Aorta (tissue), 5 donors: ENCODE data around the gene PDZRN4. TPM values are rescaled to one million over a fixed set of nuclear protein-coding genes. Genes with fewer than 3 reads are reported as not detected.

Source experiments
- ATAC-seq: fragments of 200-7000 bp; cut with Tn5 transposase; one replicate; pipeline ENCODE4 v1.9.1; 2022; ENCODE audit warnings: moderate library complexity; ENCODE audit not compliant: low FRiP score
- DNase-seq, 2 donors: peaks; one replicate each; pipeline ENCODE4 v3.0.0-alpha.2; 2020
- H3K27ac ChIP-seq, 2 donors: one replicate each; pipeline ENCODE4 v1.5.1; 2013; ENCODE audit warnings: low read length in 2 of 2, mild to moderate bottlenecking in 2 of 2, moderate library complexity in 2 of 2, control low read depth in 1 of 2, inconsistent platforms in 1 of 2, low read depth in 1 of 2
- H3K27me3 ChIP-seq, 2 donors: one replicate each; pipeline ENCODE4 v1.6.1; 2013; ENCODE audit warnings: control low read depth in 1 of 2, low read length in 1 of 2, mild to moderate bottlenecking in 1 of 2, moderate library complexity in 1 of 2; ENCODE audit not compliant: insufficient read depth in 2 of 2, control insufficient read depth in 1 of 2
- H3K36me3 ChIP-seq, 2 donors: one replicate each; pipeline ENCODE4 v1.6.1; 2013; ENCODE audit warnings: control low read depth in 1 of 2, low read length in 1 of 2, mild to moderate bottlenecking in 1 of 2; ENCODE audit not compliant: insufficient read depth in 2 of 2, control insufficient read depth in 1 of 2
- H3K4me1 ChIP-seq, 2 donors: one replicate each; pipeline ENCODE4 v1.6.1; 2013; ENCODE audit warnings: low read length in 2 of 2, control low read depth in 1 of 2, mild to moderate bottlenecking in 1 of 2, moderate library complexity in 1 of 2; ENCODE audit not compliant: insufficient read depth in 2 of 2, control insufficient read depth in 1 of 2
- H3K4me3 ChIP-seq, 2 donors: one replicate each; pipeline ENCODE4 v1.5.1; 2013; ENCODE audit warnings: low read length in 2 of 2, control low read depth in 1 of 2, mild to moderate bottlenecking in 1 of 2
- H3K9me3 ChIP-seq: one replicate; pipeline ENCODE4 v1.6.1; 2013; ENCODE audit warnings: mild to moderate bottlenecking, low read length; ENCODE audit not compliant: control insufficient read depth
- WGBS, 2 donors: extraction: QIAGEN DNeasy Blood & Tissue Kit; methylation state at CpG; one replicate each; pipeline ENCODE4 v1.1.7; 2013; 5-methylcytosine and 5-hydroxymethylcytosine counted together
- intact Hi-C, 2 donors: fragments of 100-400 bp; cut with DNase I; formaldehyde crosslinking; loops; one replicate each; pipeline versions ENCODE4 v1.14.2 to v1.15.0; 2022
- polyA plus RNA-seq, 2 donors: library from polyadenylated mRNA; stranded (reverse); fragments of 200-250 nt; gene quantifications; one replicate each; pipeline ENCODE4 v1.2.3, GENCODE V29; 2013
- total RNA-seq, 2 donors: library from RNA; stranded (reverse); fragmentation: NEBNext Ultra II Directional; extraction: Animal tissue kit (Norgen Biotek cat#: 25700); gene quantifications; one replicate each; pipeline ENCODE4 v1.2.1, GENCODE V29; 2021
- donor health status: healthy with polysubstance abuse.
- donor health status: Bipolar disorder and iron deficiency.
- donor health status: DM: no; HTN: no; CAD: no.
- donor health status: DM: no; HTN: no; CAD: no.
- donor health status: DM: yes; HTN: yes; CAD: no.

The PDZRN4 gene
- total and polyA plus RNA-seq, 4 donors, result 1.2 to 11.2 (median 4.3) TPM

- Histone ChIP-seq H3K27me3 (no peaks in the 10 kb centered on the region), H3K27ac (no peak overlapping the region), H3K4me3 (no peak overlapping the region), H3K36me3 (no peaks in the 10 kb centered on the region), H3K9me3 (no peaks in the 10 kb centered on the region), H3K4me1 (no peaks in the 10 kb centered on the region)
- intact Hi-C loops, result no loop called here
- DNase-seq (no peak), ATAC-seq (no peak)
- WGBS, 2 donors, result 55 to 63% methylated on average over 1 of the region's 1 CpG
Observed at GRCh38 chr12:41334390-41334789, 146.3 kb downstream of the PDZRN4 start.

GRCh38 chr12:41336041-41336549 is 148.0 kb downstream of the PDZRN4 start:
- ATAC-seq (no peak), DNase-seq (no peak)
- 32 to 72% methylated on average over 3 of the region's 3 CpGs for WGBS, 2 donors
- intact Hi-C loops, result no loop called here
- H3K36me3 ChIP-seq, result no peaks in the 10 kb centered on the region
- no peak overlapping the region for H3K27ac ChIP-seq
- H3K4me1 ChIP-seq, result no peaks in the 10 kb centered on the region
- H3K4me3 ChIP-seq, result no peak overlapping the region
- no peaks in the 10 kb centered on the region for H3K27me3 ChIP-seq
- no peaks in the 10 kb centered on the region for H3K9me3 ChIP-seq

- Histone ChIP-seq H3K36me3 (no peaks in the 10 kb centered on the region), H3K4me3 (no peak overlapping the region), H3K4me1 (no peaks in the 10 kb centered on the region), H3K27ac (no peak overlapping the region), H3K9me3 (no peaks in the 10 kb centered on the region), H3K27me3 (no peaks in the 10 kb centered on the region)
- intact Hi-C loops, result no loop called here
- no peak for DNase-seq
- no peak for ATAC-seq
Observed at GRCh38 chr12:41339784-41340183, 151.7 kb downstream of the PDZRN4 start.

- intact Hi-C loops, result no loop called here
- 70 to 75% methylated on average over 8 of the region's 8 CpGs for WGBS, 2 donors
- Histone ChIP-seq H3K27ac (no peak overlapping the region), H3K9me3 (no peaks in the 10 kb centered on the region), H3K4me3 (no peak overlapping the region), H3K4me1 (no peaks in the 10 kb centered on the region), H3K27me3 (no peaks in the 10 kb centered on the region), H3K36me3 (no peaks in the 10 kb centered on the region)
- ATAC-seq (no peak), DNase-seq (no peak)
Observed at GRCh38 chr12:41344776-41345470, 156.8 kb downstream of the PDZRN4 start.

- Histone ChIP-seq H3K36me3 (no peaks in the 10 kb centered on the region), H3K27me3 (no peaks in the 10 kb centered on the region), H3K27ac (no peak overlapping the region), H3K9me3 (no peaks in the 10 kb centered on the region), H3K4me1 (no peaks in the 10 kb centered on the region), H3K4me3 (no peak overlapping the region)
- 80 to 81% methylated on average over 1 of the region's 1 CpG for WGBS, 2 donors
- ATAC-seq, result no peak
- DNase-seq, result no peak
- intact Hi-C loops, result no loop called here
Observed at GRCh38 chr12:41348198-41348597, 160.1 kb downstream of the PDZRN4 start.

GRCh38 chr12:41356181-41356580 is 168.1 kb downstream of the PDZRN4 start:
- Histone ChIP-seq H3K9me3 (no peaks in the 10 kb centered on the region), H3K27me3 (no peaks in the 10 kb centered on the region), H3K4me3 (no peak overlapping the region), H3K4me1 (no peaks in the 10 kb centered on the region), H3K27ac (no peak overlapping the region), H3K36me3 (no peaks in the 10 kb centered on the region)
- no peak for ATAC-seq
- no peak for DNase-seq
- intact Hi-C loops, result no loop called here

- Histone ChIP-seq H3K4me3 (no peak overlapping the region), H3K27me3 (no peaks in the 10 kb centered on the region), H3K9me3 (no peaks in the 10 kb centered on the region), H3K4me1 (peaks cover 2 to 4% of the 10 kb centered on the region in 2 donors), H3K27ac (no peak overlapping the region), H3K36me3 (no peaks in the 10 kb centered on the region)
- DNase-seq (no peak), ATAC-seq (no peak)
- WGBS, 2 donors, result 46 to 60% methylated on average over 7 of the region's 7 CpGs
- intact Hi-C loops, result no loop called here
Observed at GRCh38 chr12:41361738-41362137, 173.6 kb downstream of the PDZRN4 start.

- H3K36me3 ChIP-seq, result no peaks in the 10 kb centered on the region
- 42 to 52% methylated on average over 1 of the region's 1 CpG for WGBS, 2 donors
- ATAC-seq (no peak), DNase-seq (no peak)
- H3K9me3 ChIP-seq, result no peaks in the 10 kb centered on the region
- no peaks in the 10 kb centered on the region for H3K27me3 ChIP-seq
- H3K4me1 ChIP-seq, result peaks cover 2 to 4% of the 10 kb centered on the region in 2 donors
- H3K4me3 ChIP-seq, result no peak overlapping the region
- no peak overlapping the region for H3K27ac ChIP-seq
- intact Hi-C loops, result no loop called here
Observed at GRCh38 chr12:41362510-41362909, 174.4 kb downstream of the PDZRN4 start.

GRCh38 chr12:41362931-41363330 is 174.8 kb downstream of the PDZRN4 start:
- DNase-seq, result no peak
- no peak overlapping the region for H3K4me3 ChIP-seq
- peaks cover 2 to 4% of the 10 kb centered on the region in 2 donors for H3K4me1 ChIP-seq
- ATAC-seq, result no peak
- no peaks in the 10 kb centered on the region for H3K36me3 ChIP-seq
- H3K9me3 ChIP-seq, result no peaks in the 10 kb centered on the region
- H3K27me3 ChIP-seq, result no peaks in the 10 kb centered on the region
- intact Hi-C loops, result no loop called here
- H3K27ac ChIP-seq, result no peak overlapping the region
